Measurements from ENCODE around the gene OR7G2.

The OR7G2 gene

GRCh38 chr19:9146882-9147281 lies 39.6 kb upstream of the OR7G2 start:
- FAIRE-seq: no peak
- no peak for DNase-seq (ENCODE audit: insufficient read length, low spot score)
- no peak for TF ChIP-seq CTCF (IDR thresholded peaks at IDR 0.05; ENCODE audit: insufficient read depth, missing control alignments)

DNA sequence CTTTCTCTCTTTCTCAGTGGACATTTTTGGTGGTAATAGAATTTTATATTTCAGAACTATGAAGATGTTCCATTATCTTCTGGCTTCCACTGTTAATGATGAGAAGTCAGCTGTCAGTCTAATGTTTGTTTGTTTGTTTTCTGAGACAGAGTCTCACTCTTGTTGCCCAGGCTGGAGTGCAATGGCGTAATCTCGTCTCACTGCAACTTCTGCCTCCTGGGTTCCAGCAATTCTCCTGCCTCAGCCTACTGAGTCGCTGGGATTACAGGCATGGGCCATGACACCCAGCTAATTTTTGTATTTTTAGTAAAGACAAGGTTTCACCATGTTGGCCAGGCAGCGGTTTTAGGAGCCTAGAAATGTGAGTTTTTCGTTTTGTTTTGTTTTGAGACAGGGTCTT lies 37.6 kb upstream of the OR7G2 start:
- no peak for FAIRE-seq
- no peak for DNase-seq (ENCODE audit: insufficient read length, low spot score)
- no peak for TF ChIP-seq CTCF (IDR thresholded peaks at IDR 0.05; ENCODE audit: insufficient read depth, missing control alignments)

DNA sequence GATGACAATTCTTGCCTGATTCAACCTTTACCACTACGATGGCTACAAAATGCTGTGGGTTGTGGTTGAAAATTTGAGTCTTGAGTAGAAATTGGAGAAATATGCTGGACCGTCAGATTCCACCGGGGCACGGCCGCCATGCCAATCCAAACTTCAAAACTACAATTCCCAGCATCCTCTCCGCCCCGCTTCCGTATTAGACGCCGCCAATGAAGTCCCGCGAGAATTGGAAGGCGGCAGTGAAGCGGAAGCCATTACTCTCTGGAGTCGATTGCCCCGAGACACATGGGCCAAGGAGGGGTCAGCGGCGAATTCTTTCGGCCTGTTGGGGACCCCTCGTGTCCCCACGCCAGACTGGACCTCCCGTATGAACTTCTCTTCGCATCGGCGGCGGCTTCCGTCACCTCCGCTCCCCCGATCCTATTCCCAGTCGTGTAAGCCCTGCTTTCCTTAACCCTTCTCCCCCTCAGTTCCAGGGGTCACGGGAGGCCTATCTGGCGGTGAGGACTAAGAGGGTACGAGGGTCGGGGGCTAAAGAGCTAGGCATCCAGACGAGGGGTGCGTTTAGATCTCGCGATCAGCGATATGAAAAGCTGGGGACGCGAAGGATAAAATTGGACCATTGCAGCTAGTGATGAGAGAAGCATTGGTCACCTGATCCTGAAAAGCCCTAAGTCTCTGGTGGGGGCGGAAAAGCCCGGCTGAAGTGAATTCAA lies 33.0 kb upstream of the OR7G2 start, which contains the start of gene ZNF317:
TSS of gene ZNF317 (plus strand) at position 239 of the 716 bp plus-strand sequence. CDS start 15,620 bp downstream, outside the sequence.
- FAIRE-seq (no peak), DNase-seq (ENCODE audit: insufficient read length, low spot score) (peak; percentile 59)
- no peak for TF ChIP-seq CTCF (IDR thresholded peaks at IDR 0.05; ENCODE audit: insufficient read depth, missing control alignments)

GRCh38 chr19:9139609-9140158 lies 32.4 kb upstream of the OR7G2 start:
- TF ChIP-seq CTCF (IDR thresholded peaks at IDR 0.05; ENCODE audit: insufficient read depth, missing control alignments): no peak
- peak; percentile 16 for FAIRE-seq
- DNase-seq (ENCODE audit: insufficient read length, low spot score): no peak

DNA sequence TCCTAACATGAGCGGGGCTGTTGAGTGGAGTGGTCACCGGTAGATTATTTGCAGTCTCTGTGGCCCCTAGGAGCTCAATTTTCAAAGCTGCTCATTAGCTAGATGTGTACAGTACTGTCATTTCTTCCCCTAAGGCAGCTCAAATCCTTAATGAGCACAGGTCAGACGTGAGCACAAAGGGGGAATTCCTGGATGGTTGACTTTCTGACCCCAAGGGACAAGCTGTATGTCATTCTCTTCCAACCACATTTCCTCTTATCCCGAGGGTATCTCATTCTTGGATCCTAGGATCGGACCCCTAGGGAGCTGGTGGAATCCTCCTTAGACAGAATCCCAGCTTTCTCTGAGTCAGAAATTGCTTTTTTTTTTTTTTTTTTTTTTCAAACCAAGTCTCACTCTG lies 25.1 kb upstream of the OR7G2 start:
- TF ChIP-seq CTCF (IDR thresholded peaks at IDR 0.05; ENCODE audit: insufficient read depth, missing control alignments): no peak
- no peak for FAIRE-seq
- no peak for DNase-seq (ENCODE audit: insufficient read length, low spot score)

- FAIRE-seq (no peak), DNase-seq (ENCODE audit: insufficient read length, low spot score) (no peak)
- TF ChIP-seq CTCF (IDR thresholded peaks at IDR 0.05; ENCODE audit: insufficient read depth, missing control alignments): no peak
Observed at GRCh38 chr19:9130965-9131364, 23.7 kb upstream of the OR7G2 start.

DNA sequence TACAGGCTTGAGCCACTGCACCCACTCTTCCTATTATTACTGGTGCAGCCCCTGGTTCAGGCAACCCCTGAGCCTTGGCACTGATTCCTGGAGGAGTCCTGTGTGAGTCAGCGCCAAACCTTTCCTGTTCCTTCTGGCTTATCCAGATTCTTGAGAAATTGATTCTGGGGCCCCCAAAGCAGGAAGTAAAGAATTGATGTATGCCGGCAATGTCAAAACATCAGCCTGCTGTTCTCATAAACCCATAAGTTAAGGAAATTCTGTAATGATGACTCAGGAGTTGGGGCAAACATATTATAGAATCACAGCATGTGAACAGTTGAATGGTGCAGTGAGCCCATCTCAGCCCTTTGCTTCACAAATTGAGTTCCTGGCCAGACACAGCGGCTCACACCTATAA lies 20.9 kb upstream of the OR7G2 start:
- DNase-seq (ENCODE audit: insufficient read length, low spot score): no peak
- FAIRE-seq: no peak
- TF ChIP-seq CTCF (IDR thresholded peaks at IDR 0.05; ENCODE audit: insufficient read depth, missing control alignments): no peak

All from D721Med (cell line).